ENCODE measurements around the gene PHLPP2. TPM values are rescaled to one million over a fixed set of nuclear protein-coding genes. Genes with fewer than 3 reads are reported as not detected.

Gene PHLPP2
- polyA plus RNA-seq, 2 donors: 0.51 to 0.59 TPM

GRCh38 chr16:71630808-71631207 is 93.7 kb downstream of the PHLPP2 start:
- H3K9me3 ChIP-seq (ENCODE audit: control insufficient read depth in 2 of 2, insufficient read depth in 1 of 2, low read depth in 1 of 2, low read length in 1 of 2): no peaks in the 10 kb centered on the region
- H3K4me1 ChIP-seq (ENCODE audit: control insufficient read depth in 2 of 2, insufficient read depth in 2 of 2, low read length in 1 of 2): no peaks in the 10 kb centered on the region
- H3K4me3 ChIP-seq (ENCODE audit: low read depth in 1 of 2, low read length in 2 of 2): no peak overlapping the region
- H3K36me3 ChIP-seq (ENCODE audit: control insufficient read depth in 2 of 2, insufficient read depth in 2 of 2, low read length in 1 of 2): no peaks in the 10 kb centered on the region
- 59 to 67% methylated on average over 4 of the region's 4 CpGs for WGBS, 2 donors
- H3K27me3 ChIP-seq (ENCODE audit: control insufficient read depth in 1 of 2, insufficient read depth in 2 of 2, low read length in 2 of 2): no peaks in the 10 kb centered on the region
- no peak overlapping the region for H3K27ac ChIP-seq (ENCODE audit: low read depth in 2 of 2, low read length in 1 of 2)

- WGBS, 2 donors: 52 to 63% methylated on average over 11 of the region's 11 CpGs
- H3K9me3 ChIP-seq (ENCODE audit: control insufficient read depth in 2 of 2, insufficient read depth in 1 of 2, low read depth in 1 of 2, low read length in 1 of 2): no peaks in the 10 kb centered on the region
- H3K4me3 ChIP-seq (ENCODE audit: low read depth in 1 of 2, low read length in 2 of 2): no peak overlapping the region
- H3K36me3 ChIP-seq (ENCODE audit: control insufficient read depth in 2 of 2, insufficient read depth in 2 of 2, low read length in 1 of 2): no peaks in the 10 kb centered on the region
- peaks cover 0 to 2% of the 10 kb centered on the region in 2 donors for H3K4me1 ChIP-seq (ENCODE audit: control insufficient read depth in 2 of 2, insufficient read depth in 2 of 2, low read length in 1 of 2)
- no peaks in the 10 kb centered on the region for H3K27me3 ChIP-seq (ENCODE audit: control insufficient read depth in 1 of 2, insufficient read depth in 2 of 2, low read length in 2 of 2)
- H3K27ac ChIP-seq (ENCODE audit: low read depth in 2 of 2, low read length in 1 of 2): peak overlapping the region in 1 of 2 donors; percentile 3
Observed at GRCh38 chr16:71629278-71630016, 95.1 kb downstream of the PHLPP2 start.

GRCh38 chr16:71628810-71629209 is 95.7 kb downstream of the PHLPP2 start:
- 23 to 29% methylated on average over 5 of the region's 5 CpGs for WGBS, 2 donors
- no peaks in the 10 kb centered on the region for H3K36me3 ChIP-seq (ENCODE audit: control insufficient read depth in 2 of 2, insufficient read depth in 2 of 2, low read length in 1 of 2)
- no peak overlapping the region for H3K27ac ChIP-seq (ENCODE audit: low read depth in 2 of 2, low read length in 1 of 2)
- no peaks in the 10 kb centered on the region for H3K27me3 ChIP-seq (ENCODE audit: control insufficient read depth in 1 of 2, insufficient read depth in 2 of 2, low read length in 2 of 2)
- H3K4me1 ChIP-seq (ENCODE audit: control insufficient read depth in 2 of 2, insufficient read depth in 2 of 2, low read length in 1 of 2): peaks cover 0 to 2% of the 10 kb centered on the region in 2 donors
- no peak overlapping the region for H3K4me3 ChIP-seq (ENCODE audit: low read depth in 1 of 2, low read length in 2 of 2)
- no peaks in the 10 kb centered on the region for H3K9me3 ChIP-seq (ENCODE audit: control insufficient read depth in 2 of 2, insufficient read depth in 1 of 2, low read depth in 1 of 2, low read length in 1 of 2)

GRCh38 chr16:71627731-71628181 is 96.7 kb downstream of the PHLPP2 start:
- no peaks in the 10 kb centered on the region for H3K36me3 ChIP-seq (ENCODE audit: control insufficient read depth in 2 of 2, insufficient read depth in 2 of 2, low read length in 1 of 2)
- H3K27me3 ChIP-seq (ENCODE audit: control insufficient read depth in 1 of 2, insufficient read depth in 2 of 2, low read length in 2 of 2): no peaks in the 10 kb centered on the region
- 59 to 68% methylated on average over 7 of the region's 7 CpGs for WGBS, 2 donors
- no peaks in the 10 kb centered on the region for H3K9me3 ChIP-seq (ENCODE audit: control insufficient read depth in 2 of 2, insufficient read depth in 1 of 2, low read depth in 1 of 2, low read length in 1 of 2)
- peaks cover 0 to 2% of the 10 kb centered on the region in 2 donors for H3K4me1 ChIP-seq (ENCODE audit: control insufficient read depth in 2 of 2, insufficient read depth in 2 of 2, low read length in 1 of 2)
- H3K27ac ChIP-seq (ENCODE audit: low read depth in 2 of 2, low read length in 1 of 2): no peak overlapping the region
- no peak overlapping the region for H3K4me3 ChIP-seq (ENCODE audit: low read depth in 1 of 2, low read length in 2 of 2)

- Histone ChIP-seq H3K4me1 (ENCODE audit: control insufficient read depth in 2 of 2, insufficient read depth in 2 of 2, low read length in 1 of 2) (peaks cover 0 to 2% of the 10 kb centered on the region in 2 donors), H3K27me3 (ENCODE audit: control insufficient read depth in 1 of 2, insufficient read depth in 2 of 2, low read length in 2 of 2) (no peaks in the 10 kb centered on the region), H3K36me3 (ENCODE audit: control insufficient read depth in 2 of 2, insufficient read depth in 2 of 2, low read length in 1 of 2) (no peaks in the 10 kb centered on the region), H3K9me3 (ENCODE audit: control insufficient read depth in 2 of 2, insufficient read depth in 1 of 2, low read depth in 1 of 2, low read length in 1 of 2) (no peaks in the 10 kb centered on the region), H3K27ac (ENCODE audit: low read depth in 2 of 2, low read length in 1 of 2) (no peak overlapping the region), H3K4me3 (ENCODE audit: low read depth in 1 of 2, low read length in 2 of 2) (peak overlapping the region; percentile 69 to 71)
- WGBS, 2 donors: 6 to 8% methylated on average over 11 to 13 of the region's 13 CpGs
Observed at GRCh38 chr16:71626858-71627213, 97.7 kb downstream of the PHLPP2 start.

- 1 to 2% methylated on average over 69 to 98 of the region's 98 CpGs for WGBS, 2 donors
- H3K4me3 ChIP-seq (ENCODE audit: low read depth in 1 of 2, low read length in 2 of 2): peak within 1 kb of the TSS; percentile 69 to 71
- H3K4me1 ChIP-seq (ENCODE audit: control insufficient read depth in 2 of 2, insufficient read depth in 2 of 2, low read length in 1 of 2): peaks cover 0 to 2% of the 10 kb centered on the region in 2 donors
Observed at GRCh38 chr16:71626018-71626857, 98.3 kb downstream of the PHLPP2 start, which contains the start of gene MARVELD3. MARVELD3 (plus strand) TSS chr16:71626184; CDS start chr16:71626230, 46 bp downstream.

GRCh38 chr16:71625113-71625850 is 99.2 kb downstream of the PHLPP2 start:
- Histone ChIP-seq H3K9me3 (ENCODE audit: control insufficient read depth in 2 of 2, insufficient read depth in 1 of 2, low read depth in 1 of 2, low read length in 1 of 2) (no peaks in the 10 kb centered on the region), H3K27me3 (ENCODE audit: control insufficient read depth in 1 of 2, insufficient read depth in 2 of 2, low read length in 2 of 2) (no peaks in the 10 kb centered on the region), H3K4me3 (ENCODE audit: low read depth in 1 of 2, low read length in 2 of 2) (no peak overlapping the region), H3K36me3 (ENCODE audit: control insufficient read depth in 2 of 2, insufficient read depth in 2 of 2, low read length in 1 of 2) (no peaks in the 10 kb centered on the region), H3K27ac (ENCODE audit: low read depth in 2 of 2, low read length in 1 of 2) (no peak overlapping the region), H3K4me1 (ENCODE audit: control insufficient read depth in 2 of 2, insufficient read depth in 2 of 2, low read length in 1 of 2) (peaks cover 0 to 2% of the 10 kb centered on the region in 2 donors)
- WGBS, 2 donors: 89 to 94% methylated on average over 7 of the region's 7 CpGs

More at GRCh38 chr16:71626018-71626857, 98.3 kb downstream of the PHLPP2 start, which contains the start of gene MARVELD3:
- Histone ChIP-seq H3K27ac (ENCODE audit: low read depth in 2 of 2, low read length in 1 of 2) (no peak within 1 kb of the TSS), H3K9me3 (ENCODE audit: control insufficient read depth in 2 of 2, insufficient read depth in 1 of 2, low read depth in 1 of 2, low read length in 1 of 2) (no peaks in the 10 kb centered on the region), H3K36me3 (ENCODE audit: control insufficient read depth in 2 of 2, insufficient read depth in 2 of 2, low read length in 1 of 2) (no peaks in the 10 kb centered on the region), H3K27me3 (ENCODE audit: control insufficient read depth in 1 of 2, insufficient read depth in 2 of 2, low read length in 2 of 2) (no peaks in the 10 kb centered on the region)

GRCh38 chr16:71623597-71623996 is 100.9 kb downstream of the PHLPP2 start:
- Histone ChIP-seq H3K4me3 (ENCODE audit: low read depth in 1 of 2, low read length in 2 of 2) (no peak overlapping the region), H3K36me3 (ENCODE audit: control insufficient read depth in 2 of 2, insufficient read depth in 2 of 2, low read length in 1 of 2) (no peaks in the 10 kb centered on the region), H3K9me3 (ENCODE audit: control insufficient read depth in 2 of 2, insufficient read depth in 1 of 2, low read depth in 1 of 2, low read length in 1 of 2) (no peaks in the 10 kb centered on the region), H3K27me3 (ENCODE audit: control insufficient read depth in 1 of 2, insufficient read depth in 2 of 2, low read length in 2 of 2) (no peaks in the 10 kb centered on the region), H3K27ac (ENCODE audit: low read depth in 2 of 2, low read length in 1 of 2) (no peak overlapping the region), H3K4me1 (ENCODE audit: control insufficient read depth in 2 of 2, insufficient read depth in 2 of 2, low read length in 1 of 2) (peaks cover 0 to 2% of the 10 kb centered on the region in 2 donors)
- WGBS, 2 donors: 61 to 66% methylated on average over 3 of the region's 3 CpGs

GRCh38 chr16:71622088-71622487 is 102.4 kb downstream of the PHLPP2 start:
- peaks cover 0 to 2% of the 10 kb centered on the region in 2 donors for H3K4me1 ChIP-seq (ENCODE audit: control insufficient read depth in 2 of 2, insufficient read depth in 2 of 2, low read length in 1 of 2)
- H3K27me3 ChIP-seq (ENCODE audit: control insufficient read depth in 1 of 2, insufficient read depth in 2 of 2, low read length in 2 of 2): no peaks in the 10 kb centered on the region
- no peaks in the 10 kb centered on the region for H3K9me3 ChIP-seq (ENCODE audit: control insufficient read depth in 2 of 2, insufficient read depth in 1 of 2, low read depth in 1 of 2, low read length in 1 of 2)
- H3K36me3 ChIP-seq (ENCODE audit: control insufficient read depth in 2 of 2, insufficient read depth in 2 of 2, low read length in 1 of 2): no peaks in the 10 kb centered on the region
- no peak overlapping the region for H3K4me3 ChIP-seq (ENCODE audit: low read depth in 1 of 2, low read length in 2 of 2)
- no peak overlapping the region for H3K27ac ChIP-seq (ENCODE audit: low read depth in 2 of 2, low read length in 1 of 2)
